ENCODE measurements around the gene ATRNL1. TPM values are rescaled to one million over a fixed set of nuclear protein-coding genes. Genes with fewer than 3 reads are reported as not detected.

The ATRNL1 gene
- total and polyA plus RNA-seq, 2 of the 8 experiments (the other 6 are each of a cell fraction or from before 2014, with no cell fraction given), result 5.1 to 17.6 TPM

DNA sequence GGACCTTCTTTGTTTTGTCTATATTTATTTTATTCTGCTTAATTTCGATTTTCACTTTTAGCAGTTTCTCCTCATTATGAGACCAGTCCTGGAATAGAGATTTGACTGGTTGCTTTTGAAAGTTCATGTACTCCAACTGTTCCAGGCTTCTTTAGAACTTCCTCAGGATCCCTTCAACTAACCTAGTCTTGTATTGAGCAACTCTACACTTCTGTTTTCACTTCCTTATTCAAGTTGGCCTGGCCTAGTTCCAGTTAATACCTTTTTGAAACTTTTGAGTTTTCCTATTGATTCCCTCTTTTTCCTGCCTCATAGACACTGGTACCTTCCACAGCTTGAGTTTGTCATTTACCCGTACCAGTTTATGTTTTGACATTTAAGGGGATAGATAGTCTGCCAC lies 421.7 kb downstream of the ATRNL1 start:
- H3K27me3 ChIP-seq (replicated peaks in 1 of 4; ENCODE audit: control insufficient read depth in 3 of 4, extremely low read depth in 1 of 4, insufficient read depth in 3 of 4, low read length in 3 of 4), result no peaks in the 10 kb centered on the region
- H2BK15ac ChIP-seq (ENCODE audit: low read length), result no peak overlapping the region
- FAIRE-seq, result no peak
- no peaks in the 10 kb centered on the region for H4K20me1 ChIP-seq (replicated peaks in 1 of 2; ENCODE audit: control insufficient read depth in 1 of 2, insufficient read depth in 2 of 2, low read length in 2 of 2)
- no peak overlapping the region for H2AFZ ChIP-seq (ENCODE audit: low read length)
- no peaks in the 10 kb centered on the region for H3K36me3 ChIP-seq (ENCODE audit: control insufficient read depth in 2 of 4, insufficient read depth in 4 of 4, low read length in 3 of 4)
- H3K23ac ChIP-seq (ENCODE audit: insufficient read length), result no peak overlapping the region
- no peak overlapping the region for H4K5ac ChIP-seq (ENCODE audit: insufficient read length, low read depth, low read length)
- H3K27ac ChIP-seq (ENCODE audit: low read depth, low read length), result no peak overlapping the region
- no peaks in the 10 kb centered on the region for H3K4me1 ChIP-seq (replicated peaks in 1 of 4; ENCODE audit: control insufficient read depth in 3 of 4, insufficient read depth in 4 of 4, low read length in 3 of 4)
- H3K14ac ChIP-seq (ENCODE audit: insufficient read length), result no peak overlapping the region
- no peak overlapping the region for H2AK5ac ChIP-seq (ENCODE audit: low read depth, low read length)
- H2BK12ac ChIP-seq (ENCODE audit: low read depth, low read length), result no peak overlapping the region
- no peak overlapping the region for H3K9ac ChIP-seq (replicated peaks in 1 of 4; ENCODE audit: extremely low read depth in 1 of 4, low read depth in 3 of 4, low read length in 3 of 4)
- H3K79me2 ChIP-seq (ENCODE audit: control insufficient read depth in 1 of 2, insufficient read depth in 2 of 2, low read length in 2 of 2), result no peaks in the 10 kb centered on the region
- ChIA-PET CTCF (ENCODE audit: partially characterized antibody) (no interaction called here), POLR2A (ENCODE audit: partially characterized antibody) (no interaction called here)
- no peaks in the 10 kb centered on the region for H3K79me1 ChIP-seq (ENCODE audit: low read depth, low read length)
- H3K9me3 ChIP-seq (ENCODE audit: insufficient read depth in 2 of 2, low read depth in 1 of 2, low read length in 1 of 2), result no peaks in the 10 kb centered on the region
- H3K4me3 ChIP-seq (ENCODE audit: extremely low read depth in 1 of 4, insufficient read depth in 2 of 4, low read depth in 3 of 4, low read length in 4 of 4), result no peak overlapping the region
- no peak overlapping the region for H4K91ac ChIP-seq (replicated peaks; ENCODE audit: insufficient read length, low read length)
- no peak overlapping the region for H3K4ac ChIP-seq (replicated peaks; ENCODE audit: insufficient read length, low read depth, low read length)
- no peak for DNase-seq (ENCODE audit: low read depth in 1 of 2, low spot score in 2 of 2)
- 97% methylated on average over 2 of the region's 2 CpGs; no CpG with 5 or more reads in 1 of the 2 experiments for WGBS, 2 experiments (ENCODE audit: extremely low coverage in 1 of 2, insufficient coverage in 1 of 2, insufficient read length in 1 of 2, insufficient replicate concordance in 2 of 2, low coverage in 1 of 2, low lambda C conversion rate in 2 of 2, missing lambda C conversion rate in 1 of 2)
- H2BK20ac ChIP-seq (ENCODE audit: low read length), result no peak overlapping the region
- H2BK5ac ChIP-seq (ENCODE audit: low read depth, low read length), result no peak overlapping the region
- no peak overlapping the region for H3K18ac ChIP-seq (ENCODE audit: extremely low read depth, low read length)
- H3K23me2 ChIP-seq (ENCODE audit: low read depth, low read length), result no peaks in the 10 kb centered on the region
- H4K8ac ChIP-seq (ENCODE audit: extremely low read depth, insufficient read depth, low read length), result no peak overlapping the region
- no peak overlapping the region for H3K4me2 ChIP-seq (ENCODE audit: insufficient read depth in 1 of 2, low read depth in 2 of 2, low read length in 2 of 2)
- H3K56ac ChIP-seq (replicated peaks; ENCODE audit: insufficient read length, low read depth, low read length), result no peak overlapping the region
- no peak overlapping the region for H2BK120ac ChIP-seq (replicated peaks; ENCODE audit: low read depth, low read length)
- no peak for TF ChIP-seq POLR2A (IDR thresholded peaks at IDR 0.05; ENCODE audit: control extremely low read depth in 1 of 2, low read depth in 2 of 2, low read length in 2 of 2)
- no peak for TF ChIP-seq EZH2 (IDR thresholded peaks at IDR 0.05; ENCODE audit: low read depth, low read length, severe bottlenecking)
- no peak for TF ChIP-seq NRF1 (IDR thresholded peaks at IDR 0.05; ENCODE audit: low read depth, low read length)
- TF ChIP-seq SUZ12 (IDR thresholded peaks at IDR 0.05; ENCODE audit: low read length), result no peak
- TF ChIP-seq KDM5A (IDR thresholded peaks at IDR 0.05; ENCODE audit: low read length), result no peak
- no peak for TF ChIP-seq SP2 (IDR thresholded peaks at IDR 0.05; ENCODE audit: low read length)
- no peak for TF ChIP-seq NANOG (IDR thresholded peaks at IDR 0.05; ENCODE audit: insufficient read depth, low read depth, low read length, poor library complexity, severe bottlenecking)
- TF ChIP-seq, protein P1, sequence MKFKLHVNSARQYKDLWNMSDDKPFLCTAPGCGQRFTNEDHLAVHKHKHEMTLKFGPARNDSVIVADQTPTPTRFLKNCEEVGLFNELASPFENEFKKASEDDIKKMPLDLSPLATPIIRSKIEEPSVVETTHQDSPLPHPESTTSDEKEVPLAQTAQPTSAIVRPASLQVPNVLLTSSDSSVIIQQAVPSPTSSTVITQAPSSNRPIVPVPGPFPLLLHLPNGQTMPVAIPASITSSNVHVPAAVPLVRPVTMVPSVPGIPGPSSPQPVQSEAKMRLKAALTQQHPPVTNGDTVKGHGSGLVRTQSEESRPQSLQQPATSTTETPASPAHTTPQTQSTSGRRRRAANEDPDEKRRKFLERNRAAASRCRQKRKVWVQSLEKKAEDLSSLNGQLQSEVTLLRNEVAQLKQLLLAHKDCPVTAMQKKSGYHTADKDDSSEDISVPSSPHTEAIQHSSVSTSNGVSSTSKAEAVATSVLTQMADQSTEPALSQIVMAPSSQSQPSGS (IDR thresholded peaks at IDR 0.05; ENCODE audit: low read length), result no peak
- no peak for TF ChIP-seq SAP30 (IDR thresholded peaks at IDR 0.05; ENCODE audit: insufficient read depth, insufficient replicate concordance, low read length)
- no peak for TF ChIP-seq CEBPB (IDR thresholded peaks at IDR 0.05; ENCODE audit: low read depth, low read length)
- TF ChIP-seq TBP (IDR thresholded peaks at IDR 0.05; ENCODE audit: low read depth, low read length), result no peak
- no peak for TF ChIP-seq SP1 (IDR thresholded peaks at IDR 0.05; ENCODE audit: low read depth, low read length)
- no peak for TF ChIP-seq CBX5 (IDR thresholded peaks at IDR 0.05; ENCODE audit: low read depth, low read length)
- TF ChIP-seq SIN3A (conservative IDR thresholded peaks at IDR 0.05 in 1 of 2, IDR thresholded peaks at IDR 0.05 in 1 of 2; ENCODE audit: low read depth in 1 of 2, low read length in 2 of 2), result no peak

All from H1 (cell line).